CD4-positive, alpha-beta memory T cell (primary cell): ENCODE measurements around the gene GCK. TPM values are rescaled to one million over a fixed set of nuclear protein-coding genes. Genes with fewer than 3 reads are reported as not detected.

Experiments used
- CTCF ChIA-PET: fragments of 350-600 bp; sonication (Branson Sonifier 250); formaldehyde crosslinking; loops from one replicate; lab custom pipeline; 2021; ENCODE audit warnings: inconsistent platforms; ENCODE audit not compliant: partially characterized antibody; lab: Charles Lee
- POLR2A ChIA-PET: fragments of 350-600 bp; sonication (Branson Sonifier 250); formaldehyde crosslinking; loops from one replicate; lab custom pipeline; 2021; ENCODE audit not compliant: partially characterized antibody; lab: Charles Lee
- DNase-seq, 5 donors: peaks; one replicate each; pipeline versions ENCODE4 v3.0.0 to v3.0.0-alpha.2; 2020 to 2022; ENCODE audit warnings: mixed read lengths in 1 of 5
- H3K27ac ChIP-seq: one replicate; pipeline ENCODE4 v1.7.0; 2013; ENCODE audit warnings: low read depth, low read length
- H3K27me3 ChIP-seq: 2 replicates; pipeline ENCODE4 v1.7.0; 2013; ENCODE audit warnings: mild to moderate bottlenecking, low read length, moderate library complexity; ENCODE audit not compliant: insufficient read depth
- H3K36me3 ChIP-seq: 2 replicates; pipeline ENCODE4 v1.7.0; 2013; ENCODE audit warnings: mild to moderate bottlenecking, low read length, moderate library complexity; ENCODE audit not compliant: insufficient read depth
- H3K4me1 ChIP-seq: 2 replicates; pipeline ENCODE4 v1.7.0; 2013; ENCODE audit warnings: mild to moderate bottlenecking, low read length, moderate library complexity; ENCODE audit not compliant: insufficient read depth
- H3K4me3 ChIP-seq, 2 donors: one replicate each; pipeline ENCODE4 v1.7.0; 2013; ENCODE audit warnings: low read length in 2 of 2, mild to moderate bottlenecking in 1 of 2
- H3K9me3 ChIP-seq, 2 donors: one replicate each; pipeline ENCODE4 v1.7.0; 2013; ENCODE audit warnings: low read length in 2 of 2, control low read depth in 1 of 2; ENCODE audit not compliant: control insufficient read depth in 1 of 2
- H3K27ac Mint-ChIP-seq, 7 donors: one replicate each; pipeline ENCODE4 v1.8.0; 2020 to 2021; ENCODE audit warnings: mixed read lengths in 7 of 7, mild to moderate bottlenecking in 6 of 7, inconsistent platforms in 3 of 7, moderate library complexity in 3 of 7
- H3K27me3 Mint-ChIP-seq, 2 donors: one replicate each; pipeline ENCODE4 v1.8.0; 2020 to 2021; ENCODE audit warnings: mixed read lengths in 2 of 2
- H3K36me3 Mint-ChIP-seq, 2 donors: one replicate each; pipeline ENCODE4 v1.8.0; 2020 to 2021; ENCODE audit warnings: mixed read lengths in 2 of 2, inconsistent platforms in 1 of 2, mild to moderate bottlenecking in 1 of 2
- H3K4me1 Mint-ChIP-seq, 4 donors: one replicate each; pipeline ENCODE4 v1.8.0; 2020 to 2021; ENCODE audit warnings: mixed read lengths in 4 of 4, mild to moderate bottlenecking in 1 of 4
- H3K4me3 Mint-ChIP-seq, 8 donors: one replicate each; pipeline ENCODE4 v1.8.0; 2020 to 2021; ENCODE audit warnings: mixed read lengths in 8 of 8, mild to moderate bottlenecking in 7 of 8, moderate library complexity in 6 of 8, inconsistent platforms in 3 of 8
- H3K9me3 Mint-ChIP-seq, 8 donors: one replicate each; pipeline ENCODE4 v1.8.0; 2020 to 2021; ENCODE audit warnings: mixed read lengths in 8 of 8, mild to moderate bottlenecking in 5 of 8, inconsistent platforms in 3 of 8, moderate library complexity in 1 of 8
- intact Hi-C: fragments of 100-400 bp; cut with micrococcal nuclease; formaldehyde crosslinking; loops from one replicate; pipeline ENCODE4 v1.15.1; 2023
- polyA plus RNA-seq, 2 donors: library from polyadenylated mRNA; unstranded; fragments of 300-500 nt; fragmentation: Illumina TruSeq; gene quantifications; one replicate each; pipeline ENCODE4 v1.2.3, GENCODE V29; 2021
- total RNA-seq, 2 experiments: library from RNA; stranded (reverse); gene quantifications; one replicate each; pipeline ENCODE4 v1.2.3, GENCODE V29; 2021

The GCK gene
- total and polyA plus RNA-seq, 4 experiments from 2014 or later = 0.33 to 0.38 TPM; not detected in 2

DNA sequence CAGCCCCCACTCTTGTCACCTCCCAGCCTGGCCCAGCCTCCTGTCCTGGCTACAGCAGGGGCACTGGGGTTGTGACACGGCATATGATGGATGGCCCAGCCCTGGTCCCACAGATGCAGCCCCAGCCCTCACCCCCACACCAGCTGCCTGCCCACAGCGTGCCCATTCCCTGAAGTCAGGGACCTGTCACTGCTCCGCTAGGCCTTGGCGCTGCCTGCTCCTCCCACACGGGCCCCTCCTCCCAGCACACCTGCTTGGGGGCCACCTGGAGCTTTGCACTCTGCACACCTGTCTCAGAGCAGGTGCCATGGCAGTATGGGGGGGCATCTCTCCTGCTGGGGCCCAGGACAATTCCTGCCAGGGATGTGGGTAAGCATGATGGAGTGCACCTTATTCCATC lies 3.5 kb downstream of the GCK start:
- no peaks in the 10 kb centered on the region for H3K36me3 ChIP-seq
- H3K27me3 ChIP-seq = no peaks in the 10 kb centered on the region
- Mint-ChIP-seq H3K27ac (no peak overlapping the region), H3K27me3 (peaks cover 5 to 11% of the 10 kb centered on the region in 2 donors), H3K36me3 (no peaks in the 10 kb centered on the region), H3K9me3 (peaks cover 0 to 12% (median 6%) of the 10 kb centered on the region in 8 donors), H3K4me1 (no peaks in the 10 kb centered on the region), H3K4me3 (no peak overlapping the region)
- CTCF ChIA-PET = interaction anchor here (1.0 kb wide), 2 partner anchors 9 to 10 kb away, joined by 3 read pairs; no protein-coding TSS in a partner anchor
- H3K4me3 ChIP-seq = no peak overlapping the region
- H3K27ac ChIP-seq = no peak overlapping the region
- intact Hi-C loops = no loop called here
- DNase-seq = no peak
- H3K9me3 ChIP-seq = no peaks in the 10 kb centered on the region
- no peaks in the 10 kb centered on the region for H3K4me1 ChIP-seq
- POLR2A ChIA-PET = no interaction called here

GRCh38 chr7:44184873-44185446 lies 4.3 kb downstream of the GCK start:
- CTCF ChIA-PET = interaction anchor here (1.0 kb wide), 1 partner anchor 10 kb away, joined by 3 read pairs; no protein-coding TSS in a partner anchor
- intact Hi-C loops = no loop called here

DNA sequence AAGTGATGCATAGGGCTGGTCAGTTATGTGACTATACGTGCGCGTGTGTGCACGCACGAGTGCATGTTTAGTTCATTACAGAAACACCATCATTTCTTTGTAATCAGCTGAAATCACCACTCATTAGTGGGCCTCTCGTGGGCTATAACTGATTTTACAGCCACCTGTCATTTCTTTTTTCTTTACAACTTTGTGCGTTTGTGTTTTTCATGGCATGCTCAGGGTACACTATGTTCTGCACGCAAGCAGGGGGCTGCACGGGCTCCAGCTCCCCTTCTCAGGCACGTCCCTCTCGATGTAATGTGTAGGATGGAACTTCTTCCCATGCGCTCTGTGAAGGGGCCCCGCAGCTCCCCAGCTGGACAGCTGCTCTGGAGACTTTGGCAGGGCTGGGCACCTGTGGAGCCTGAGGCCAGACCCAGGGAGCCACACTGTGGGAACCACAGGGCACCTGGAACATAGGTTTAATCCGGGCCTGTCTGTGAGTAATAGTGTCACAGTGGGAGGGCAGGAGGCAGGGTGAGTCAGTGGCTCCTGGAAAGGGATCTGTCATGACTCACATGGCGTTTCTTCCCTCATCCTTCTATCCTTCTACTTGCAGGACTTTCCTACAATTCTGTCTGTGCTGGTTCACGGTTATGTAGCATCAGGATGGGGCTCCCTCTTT lies 4.9 kb downstream of the GCK start:
- no peaks in the 10 kb centered on the region for H3K36me3 Mint-ChIP-seq
- H3K4me3 Mint-ChIP-seq = no peak overlapping the region
- no peaks in the 10 kb centered on the region for H3K4me1 Mint-ChIP-seq
- peaks cover 0 to 12% (median 6%) of the 10 kb centered on the region in 8 donors for H3K9me3 Mint-ChIP-seq
- no peak for DNase-seq
- no peaks in the 10 kb centered on the region for H3K27me3 ChIP-seq
- H3K9me3 ChIP-seq = no peaks in the 10 kb centered on the region
- H3K27me3 Mint-ChIP-seq = peaks cover 5 to 13% of the 10 kb centered on the region in 2 donors
- intact Hi-C loops = no loop called here
- H3K36me3 ChIP-seq = no peaks in the 10 kb centered on the region
- H3K4me1 ChIP-seq = no peaks in the 10 kb centered on the region
- H3K27ac Mint-ChIP-seq = no peak overlapping the region
- ChIA-PET POLR2A (no interaction called here), CTCF (no interaction called here)
- H3K27ac ChIP-seq = no peak overlapping the region
- H3K4me3 ChIP-seq = no peak overlapping the region

More at GRCh38 chr7:44184873-44185446, 4.3 kb downstream of the GCK start:
- peaks cover 0 to 12% (median 6%) of the 10 kb centered on the region in 8 donors for H3K9me3 Mint-ChIP-seq
- no peak overlapping the region for H3K27ac ChIP-seq
- H3K4me3 ChIP-seq = no peak overlapping the region
- H3K9me3 ChIP-seq = no peaks in the 10 kb centered on the region
- no peaks in the 10 kb centered on the region for H3K36me3 Mint-ChIP-seq
- no peaks in the 10 kb centered on the region for H3K4me1 Mint-ChIP-seq
- peak overlapping the region in 1 of 7 donors; percentile 62 for H3K27ac Mint-ChIP-seq
- POLR2A ChIA-PET = no interaction called here
- H3K36me3 ChIP-seq = no peaks in the 10 kb centered on the region
- H3K4me3 Mint-ChIP-seq = no peak overlapping the region
- no peaks in the 10 kb centered on the region for H3K27me3 ChIP-seq
- DNase-seq = no peak
- no peaks in the 10 kb centered on the region for H3K4me1 ChIP-seq
- H3K27me3 Mint-ChIP-seq = peaks cover 5 to 11% of the 10 kb centered on the region in 2 donors

GRCh38 chr7:44183386-44183785 lies 5.9 kb downstream of the GCK start:
- Histone ChIP-seq H3K27ac (no peak overlapping the region), H3K9me3 (no peaks in the 10 kb centered on the region), H3K36me3 (no peaks in the 10 kb centered on the region), H3K4me1 (no peaks in the 10 kb centered on the region), H3K4me3 (no peak overlapping the region), H3K27me3 (no peaks in the 10 kb centered on the region)
- H3K4me3 Mint-ChIP-seq = no peak overlapping the region
- intact Hi-C loops = no loop called here
- DNase-seq = no peak
- peaks cover 5 to 15% of the 10 kb centered on the region in 2 donors for H3K27me3 Mint-ChIP-seq
- H3K4me1 Mint-ChIP-seq = no peaks in the 10 kb centered on the region
- POLR2A ChIA-PET = no interaction called here
- H3K27ac Mint-ChIP-seq = no peak overlapping the region
- peaks cover 0 to 12% (median 6%) of the 10 kb centered on the region in 8 donors for H3K9me3 Mint-ChIP-seq
- CTCF ChIA-PET = no interaction called here
- no peaks in the 10 kb centered on the region for H3K36me3 Mint-ChIP-seq

- Histone ChIP-seq H3K4me3 (no peak overlapping the region), H3K36me3 (no peaks in the 10 kb centered on the region), H3K4me1 (no peaks in the 10 kb centered on the region), H3K27ac (no peak overlapping the region), H3K27me3 (no peaks in the 10 kb centered on the region), H3K9me3 (no peaks in the 10 kb centered on the region)
- Mint-ChIP-seq H3K36me3 (no peaks in the 10 kb centered on the region), H3K27ac (no peak overlapping the region), H3K4me1 (no peaks in the 10 kb centered on the region), H3K27me3 (peaks cover 7 to 20% of the 10 kb centered on the region in 2 donors), H3K4me3 (no peak overlapping the region), H3K9me3 (peaks cover 0 to 12% (median 6%) of the 10 kb centered on the region in 8 donors)
- CTCF ChIA-PET = no interaction called here
- DNase-seq = no peak
- POLR2A ChIA-PET = no interaction called here
- intact Hi-C loops = no loop called here
These were observed 6.4 kb downstream of the GCK start for GRCh38 chr7:44182827-44183226.

DNA sequence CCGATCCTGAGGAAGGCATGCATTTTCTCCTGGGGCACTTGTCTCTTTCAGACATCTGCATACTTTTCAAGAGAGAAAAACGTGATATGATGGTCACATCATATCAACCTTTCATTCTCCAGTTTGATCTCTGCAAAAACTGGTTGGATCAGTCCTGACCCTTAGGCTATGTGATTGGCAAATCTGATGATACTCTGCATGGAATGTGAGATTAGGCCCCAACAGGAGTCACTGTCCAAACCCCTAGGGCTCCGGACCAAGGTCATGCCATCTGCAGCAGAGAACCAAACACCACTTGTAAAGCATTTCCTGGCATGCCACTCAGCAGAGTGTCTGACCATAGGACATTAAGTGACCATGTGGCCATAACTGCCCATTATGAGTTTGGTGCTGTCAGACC lies 8.6 kb downstream of the GCK start:
- no peak overlapping the region for H3K27ac ChIP-seq
- H3K4me3 ChIP-seq = no peak overlapping the region
- DNase-seq = no peak
- no peaks in the 10 kb centered on the region for H3K4me1 ChIP-seq
- Mint-ChIP-seq H3K4me3 (no peak overlapping the region), H3K4me1 (no peaks in the 10 kb centered on the region), H3K9me3 (peaks cover 0 to 12% (median 6%) of the 10 kb centered on the region in 8 donors), H3K36me3 (no peaks in the 10 kb centered on the region), H3K27me3 (peaks cover 10 to 31% of the 10 kb centered on the region in 2 donors), H3K27ac (no peak overlapping the region)
- H3K27me3 ChIP-seq = no peaks in the 10 kb centered on the region
- H3K9me3 ChIP-seq = no peaks in the 10 kb centered on the region
- ChIA-PET CTCF (no interaction called here), POLR2A (no interaction called here)
- no peaks in the 10 kb centered on the region for H3K36me3 ChIP-seq
- intact Hi-C loops = no loop called here

GRCh38 chr7:44177570-44178131 lies 11.6 kb downstream of the GCK start:
- H3K4me1 ChIP-seq = no peaks in the 10 kb centered on the region
- ChIA-PET CTCF (no interaction called here), POLR2A (no interaction called here)
- peaks cover 10 to 35% of the 10 kb centered on the region in 2 donors for H3K27me3 Mint-ChIP-seq
- H3K36me3 ChIP-seq = no peaks in the 10 kb centered on the region
- peaks cover 1 to 6% (median 4%) of the 10 kb centered on the region in 8 donors for H3K9me3 Mint-ChIP-seq
- H3K4me3 ChIP-seq = no peak overlapping the region
- DNase-seq = no peak
- no peak overlapping the region for H3K4me3 Mint-ChIP-seq
- no peaks in the 10 kb centered on the region for H3K36me3 Mint-ChIP-seq
- H3K27ac Mint-ChIP-seq = no peak overlapping the region
- intact Hi-C loops = no loop called here
- H3K27ac ChIP-seq = no peak overlapping the region
- no peaks in the 10 kb centered on the region for H3K27me3 ChIP-seq
- H3K9me3 ChIP-seq = no peaks in the 10 kb centered on the region
- H3K4me1 Mint-ChIP-seq = no peaks in the 10 kb centered on the region
